Esophagus muscularis mucosa (tissue), 4 donors: Measurements from ENCODE around the gene MTMR10. TPM values are rescaled to one million over a fixed set of nuclear protein-coding genes. Genes with fewer than 3 reads are reported as not detected.

ENCODE experiments used
- DNase-seq: peaks from one replicate; pipeline ENCODE4 v3.0.0-alpha.2; 2017; ENCODE audit errors: extremely low spot score
- H3K27ac ChIP-seq, 4 donors: fragments of 200-600 bp; sonication (generic); replicated peaks in 1 of 4; 1 replicate in 3 of 4; 2 replicates in 1 of 4; pipeline ENCODE4 v1.5.1; 2016 to 2019; ENCODE audit warnings: mild to moderate bottlenecking in 1 of 4
- H3K27me3 ChIP-seq, 4 donors: fragments of 200-600 bp; sonication (generic); one replicate each; pipeline versions ENCODE4 v1.5.1 to v1.6.0; 2016 to 2019
- H3K36me3 ChIP-seq, 4 donors: fragments of 200-600 bp; sonication (generic); one replicate each; pipeline ENCODE4 v1.5.1; 2016 to 2019
- H3K4me1 ChIP-seq, 4 donors: fragments of 200-600 bp; sonication (generic); one replicate each; pipeline ENCODE4 v1.5.1; 2016 to 2019
- H3K4me3 ChIP-seq, 4 donors: fragments of 200-600 bp; sonication (generic); 1 replicate in 2 of 4; 2 replicates in 2 of 4; pipeline ENCODE4 v1.5.1; 2016 to 2019; ENCODE audit warnings: mild to moderate bottlenecking in 4 of 4, moderate library complexity in 1 of 4
- H3K9me3 ChIP-seq, 4 donors: fragments of 200-600 bp; sonication (generic); 1 replicate in 3 of 4; 2 replicates in 1 of 4; pipeline ENCODE4 v1.5.1; 2016 to 2019
- CTCF ChIP-seq, 3 experiments: fragments of 200-600 bp in 2 of 3; fragments of 450-650 bp in 1 of 3; sonication (generic) in 2 of 3; IDR thresholded peaks; one replicate each; pipeline ENCODE4 v1.5.1; 2017 to 2019; ENCODE audit warnings: antibody characterized with exemption in 3 of 3, mild to moderate bottlenecking in 2 of 3, moderate library complexity in 1 of 3
- EP300 ChIP-seq: sonication (generic); formaldehyde crosslinking; IDR thresholded peaks from one replicate; pipeline ENCODE4 v1.6.1; 2017; ENCODE audit warnings: antibody characterized with exemption
- POLR2A ChIP-seq: fragments of 450-650 bp; IDR thresholded peaks from one replicate; pipeline ENCODE4 v1.6.1; 2017; ENCODE audit warnings: antibody characterized with exemption, moderate library complexity, mild to moderate bottlenecking, low read depth
- POLR2AphosphoS5 ChIP-seq, 2 donors: sonication (generic); formaldehyde crosslinking; IDR thresholded peaks; one replicate each; pipeline ENCODE4 v1.6.1; 2017; ENCODE audit warnings: antibody characterized with exemption in 2 of 2
- WGBS: methylation state at CpG from one replicate; pipeline ENCODE4 v1.1.5; 2018; 5-methylcytosine and 5-hydroxymethylcytosine counted together
- intact Hi-C: fragments of 100-400 bp; cut with DNase I; formaldehyde crosslinking; loops from one replicate; pipeline ENCODE4 v1.15.1; 2023
- total RNA-seq, 4 donors: library from RNA; depleted of rRNA; stranded (reverse); fragments of >200 nt; gene quantifications; one replicate each; pipeline versions ENCODE4 v1.1.0 to v1.2.1, GENCODE V29; 2016

The MTMR10 gene
- total RNA-seq, 4 donors from 2014 or later: 27.4 to 32.3 (median 30.2) TPM

- Histone ChIP-seq H3K4me3 (no peak overlapping the region), H3K9me3 (no peaks in the 10 kb centered on the region), H3K36me3 (peaks cover 33 to 87% (median 71%) of the 10 kb centered on the region in 4 donors), H3K27me3 (no peaks in the 10 kb centered on the region), H3K4me1 (no peaks in the 10 kb centered on the region), H3K27ac (no peak overlapping the region)
- intact Hi-C loops: no loop called here
- no peak for TF ChIP-seq POLR2AphosphoS5 (IDR thresholded peaks at IDR 0.05)
- 94% methylated on average over 8 of the region's 8 CpGs for WGBS
- DNase-seq: no peak
These were observed 61.0 kb downstream of the MTMR10 start for GRCh38 chr15:30930422-30930821.

- Histone ChIP-seq H3K36me3 (peaks cover 38 to 87% (median 71%) of the 10 kb centered on the region in 4 donors), H3K9me3 (no peaks in the 10 kb centered on the region), H3K4me3 (no peak overlapping the region), H3K4me1 (no peaks in the 10 kb centered on the region), H3K27me3 (no peaks in the 10 kb centered on the region), H3K27ac (no peak overlapping the region)
- no peak for TF ChIP-seq POLR2AphosphoS5 (IDR thresholded peaks at IDR 0.05)
- TF ChIP-seq CTCF (IDR thresholded peaks at IDR 0.05): no peak
- no peak for TF ChIP-seq EP300
- TF ChIP-seq POLR2A: no peak
- DNase-seq: peak; percentile 55
- 98% methylated on average over 4 of the region's 4 CpGs for WGBS
- intact Hi-C loops: no loop called here
These were observed 61.4 kb downstream of the MTMR10 start for GRCh38 chr15:30929982-30930381.

- no peak for TF ChIP-seq CTCF (IDR thresholded peaks at IDR 0.05)
- no peak for TF ChIP-seq POLR2A
- TF ChIP-seq EP300: no peak
- no peak for TF ChIP-seq POLR2AphosphoS5 (IDR thresholded peaks at IDR 0.05)
- Histone ChIP-seq H3K4me1 (no peaks in the 10 kb centered on the region), H3K9me3 (no peaks in the 10 kb centered on the region), H3K4me3 (no peak overlapping the region), H3K27me3 (no peaks in the 10 kb centered on the region), H3K27ac (no peak overlapping the region), H3K36me3 (peaks cover 46 to 88% (median 72%) of the 10 kb centered on the region in 4 donors)
- intact Hi-C loops: no loop called here
- DNase-seq: peak; percentile 88
- WGBS: 81% methylated on average over 9 of the region's 10 CpGs
These were observed 62.3 kb downstream of the MTMR10 start for GRCh38 chr15:30929064-30929669.

GRCh38 chr15:30928076-30928475 lies 63.4 kb downstream of the MTMR10 start:
- Histone ChIP-seq H3K27me3 (no peaks in the 10 kb centered on the region), H3K36me3 (peaks cover 50 to 92% (median 73%) of the 10 kb centered on the region in 4 donors), H3K27ac (no peak overlapping the region), H3K4me3 (no peak overlapping the region), H3K9me3 (no peaks in the 10 kb centered on the region), H3K4me1 (peaks cover 0 to 3% (median 1%) of the 10 kb centered on the region in 4 donors)
- intact Hi-C loops: no loop called here
- DNase-seq: no peak
- WGBS: 93% methylated on average over 3 of the region's 5 CpGs
- TF ChIP-seq POLR2AphosphoS5 (IDR thresholded peaks at IDR 0.05) (no peak), EP300 (no peak), CTCF (IDR thresholded peaks at IDR 0.05) (no peak), POLR2A (no peak)

GRCh38 chr15:30927148-30927761 lies 64.2 kb downstream of the MTMR10 start:
- H3K36me3 ChIP-seq: peaks cover 50 to 93% (median 80%) of the 10 kb centered on the region in 4 donors
- intact Hi-C loops: no loop called here

More at GRCh38 chr15:30927148-30927761, 64.2 kb downstream of the MTMR10 start:
- Histone ChIP-seq H3K4me1 (peaks cover 0 to 11% (median 1%) of the 10 kb centered on the region in 4 donors), H3K4me3 (no peak overlapping the region), H3K27me3 (no peaks in the 10 kb centered on the region), H3K9me3 (no peaks in the 10 kb centered on the region), H3K27ac (no peak overlapping the region)
- peak; percentile 87 for DNase-seq
- TF ChIP-seq EP300: no peak
- 82% methylated on average over 7 of the region's 7 CpGs for WGBS
